GM12878 (cell line): ENCODE measurements around the gene METTL8. TPM values are rescaled to one million over a fixed set of nuclear protein-coding genes. Genes with fewer than 3 reads are reported as not detected.

Experiments
- BHLHE40 ChIP-seq, 2 experiments: fragments of 450-650 bp in 1 of 2; IDR thresholded peaks; 2 replicates each; pipeline ENCODE4 v1.6.1; 2011 to 2017; ENCODE audit warnings: low read depth in 2 of 2, borderline replicate concordance in 1 of 2, improper control_type of control experiment in 1 of 2, low read length in 1 of 2, mild to moderate bottlenecking in 1 of 2
- CHD2 ChIP-seq: IDR thresholded peaks from 2 replicates; pipeline ENCODE4 v1.6.1; 2011; ENCODE audit warnings: low read depth, low read length, improper control_type of control experiment, borderline replicate concordance
- IKZF2 ChIP-seq, 2 experiments: fragments of 450-650 bp; IDR thresholded peaks; 2 replicates each; pipeline ENCODE4 v1.6.1; 2017; ENCODE audit warnings: mild to moderate bottlenecking in 2 of 2, moderate library complexity in 2 of 2
- MYC ChIP-seq: IDR thresholded peaks from 2 replicates; pipeline ENCODE4 v1.6.1; 2011; ENCODE audit warnings: mild to moderate bottlenecking, low read length, moderate library complexity, inconsistent platforms; ENCODE audit not compliant: insufficient read depth, insufficient replicate concordance, insufficient read length, severe bottlenecking
- NFXL1 ChIP-seq: fragments of 450-650 bp; IDR thresholded peaks from 2 replicates; pipeline ENCODE4 v1.6.1; 2017; ENCODE audit warnings: antibody characterized with exemption, mild to moderate bottlenecking, borderline replicate concordance
- NR2C2 ChIP-seq: IDR thresholded peaks from 2 replicates; pipeline ENCODE4 v1.6.1; 2011; ENCODE audit warnings: borderline replicate concordance, low read depth; ENCODE audit not compliant: control insufficient read depth, insufficient read length
- PAX5 ChIP-seq: IDR thresholded peaks from 2 replicates; pipeline ENCODE4 v1.6.1; 2011; ENCODE audit warnings: low read depth, low read length, borderline replicate concordance
- PML ChIP-seq: IDR thresholded peaks from 2 replicates; pipeline ENCODE4 v1.6.1; 2012; ENCODE audit warnings: low read length, inconsistent platforms
- POLR2A ChIP-seq: IDR thresholded peaks from 2 replicates; pipeline ENCODE4 v1.6.1; 2011; ENCODE audit warnings: low read depth, mild to moderate bottlenecking, low read length
- POLR2AphosphoS2 ChIP-seq: IDR thresholded peaks from 2 replicates; pipeline ENCODE4 v1.6.1; 2011; ENCODE audit warnings: low read depth, mild to moderate bottlenecking, low read length, improper control_type of control experiment, moderate library complexity
- POLR2AphosphoS5 ChIP-seq: IDR thresholded peaks from 2 replicates; pipeline ENCODE4 v1.6.1; 2011; ENCODE audit warnings: mild to moderate bottlenecking, low read length, inconsistent platforms
- RBBP5 ChIP-seq: fragments of 200-600 bp; sonication (generic); conservative IDR thresholded peaks from 2 replicates; pipeline ENCODE4 v1.6.1; 2016
- SREBF2 ChIP-seq: IDR thresholded peaks from 2 replicates; pipeline ENCODE4 v1.6.1; 2012; ENCODE audit warnings: mild to moderate bottlenecking, low read length
- TCF12 ChIP-seq: IDR thresholded peaks from 2 replicates; pipeline ENCODE4 v1.6.1; 2011; ENCODE audit warnings: low read depth, mild to moderate bottlenecking, low read length
- polyA plus RNA-seq, 11 experiments: library from polyadenylated mRNA; depleted of rRNA in 4 of 11; unstranded in 6 of 11; stranded (reverse) in 5 of 11; fragments of >200 nt; fragmentation: Nextera tagmentation in 4 of 11; fragmentation: Illumina TruSeq in 1 of 11; extraction: Ambion mirVana in 4 of 11; extraction: Trizol in 1 of 11; gene quantifications; 1 replicate in 1 of 11; 2 replicates in 10 of 11; pipeline versions ENCODE4 v1.2.1 to v1.2.3, GENCODE V29; 2011 to 2016; ENCODE audit warnings: inconsistent platforms in 2 of 11, missing spikeins in 2 of 11, low read depth in 1 of 11
- total RNA-seq, 4 experiments: library from RNA; depleted of rRNA in 3 of 4; stranded (reverse); fragments of >200 nt in 3 of 4; fragmentation: Illumina TruSeq in 1 of 4; extraction: Trizol in 1 of 4; gene quantifications; 2 replicates each; pipeline versions ENCODE4 v1.2.1 to v1.2.3, GENCODE V29; 2013 to 2021
- TF ChIP-seq, protein P1 (sequence below): IDR thresholded peaks from 2 replicates; pipeline ENCODE4 v1.6.1; 2011; ENCODE audit warnings: mild to moderate bottlenecking, low read depth, low read length, moderate library complexity; ENCODE audit not compliant: insufficient replicate concordance
- TF ChIP-seq, protein P2 (sequence below): fragments of 450-650 bp; formaldehyde crosslinking; IDR thresholded peaks from 2 replicates; pipeline ENCODE4 v1.4.0; 2020; ENCODE audit warnings: mild to moderate bottlenecking, moderate library complexity
- TF ChIP-seq, protein P3 (sequence below): fragments of 450-650 bp; IDR thresholded peaks from 2 replicates; pipeline ENCODE4 v1.6.1; 2018; ENCODE audit warnings: borderline replicate concordance, mild to moderate bottlenecking; ENCODE audit not compliant: partially characterized antibody

METTL8 gene
- total and polyA plus RNA-seq, 10 of the 15 experiments (the other 5 are each of a cell fraction or from before 2014, with no cell fraction given): 30.8 to 96.3 (median 51.5) TPM

DNA sequence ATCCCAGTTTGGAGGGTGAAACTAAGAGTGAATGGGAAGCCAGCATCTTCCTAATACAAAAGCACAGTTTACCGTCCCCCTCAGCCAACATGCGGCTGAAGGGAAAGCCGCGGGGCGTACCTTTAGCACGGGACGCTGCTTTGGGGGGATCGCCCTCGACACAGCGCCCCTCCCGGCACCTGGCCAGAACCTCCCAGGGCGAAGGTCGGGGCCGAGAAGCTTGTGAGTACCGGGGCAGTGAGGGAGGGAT, at the start of gene METTL8 (continued):
- peak; percentile 53; the same call in 1 of the 2 replicates for TF ChIP-seq TCF12
- TF ChIP-seq NFXL1: no peak
- TF ChIP-seq, protein P1, sequence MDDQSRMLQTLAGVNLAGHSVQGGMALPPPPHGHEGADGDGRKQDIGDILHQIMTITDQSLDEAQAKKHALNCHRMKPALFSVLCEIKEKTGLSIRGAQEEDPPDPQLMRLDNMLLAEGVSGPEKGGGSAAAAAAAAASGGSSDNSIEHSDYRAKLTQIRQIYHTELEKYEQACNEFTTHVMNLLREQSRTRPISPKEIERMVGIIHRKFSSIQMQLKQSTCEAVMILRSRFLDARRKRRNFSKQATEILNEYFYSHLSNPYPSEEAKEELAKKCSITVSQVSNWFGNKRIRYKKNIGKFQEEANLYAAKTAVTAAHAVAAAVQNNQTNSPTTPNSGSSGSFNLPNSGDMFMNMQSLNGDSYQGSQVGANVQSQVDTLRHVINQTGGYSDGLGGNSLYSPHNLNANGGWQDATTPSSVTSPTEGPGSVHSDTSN: no peak
- TF ChIP-seq PML: peak; percentile 84
- TF ChIP-seq POLR2A: peak; percentile 80
- TF ChIP-seq SREBF2: no peak
- TF ChIP-seq, protein P2, sequence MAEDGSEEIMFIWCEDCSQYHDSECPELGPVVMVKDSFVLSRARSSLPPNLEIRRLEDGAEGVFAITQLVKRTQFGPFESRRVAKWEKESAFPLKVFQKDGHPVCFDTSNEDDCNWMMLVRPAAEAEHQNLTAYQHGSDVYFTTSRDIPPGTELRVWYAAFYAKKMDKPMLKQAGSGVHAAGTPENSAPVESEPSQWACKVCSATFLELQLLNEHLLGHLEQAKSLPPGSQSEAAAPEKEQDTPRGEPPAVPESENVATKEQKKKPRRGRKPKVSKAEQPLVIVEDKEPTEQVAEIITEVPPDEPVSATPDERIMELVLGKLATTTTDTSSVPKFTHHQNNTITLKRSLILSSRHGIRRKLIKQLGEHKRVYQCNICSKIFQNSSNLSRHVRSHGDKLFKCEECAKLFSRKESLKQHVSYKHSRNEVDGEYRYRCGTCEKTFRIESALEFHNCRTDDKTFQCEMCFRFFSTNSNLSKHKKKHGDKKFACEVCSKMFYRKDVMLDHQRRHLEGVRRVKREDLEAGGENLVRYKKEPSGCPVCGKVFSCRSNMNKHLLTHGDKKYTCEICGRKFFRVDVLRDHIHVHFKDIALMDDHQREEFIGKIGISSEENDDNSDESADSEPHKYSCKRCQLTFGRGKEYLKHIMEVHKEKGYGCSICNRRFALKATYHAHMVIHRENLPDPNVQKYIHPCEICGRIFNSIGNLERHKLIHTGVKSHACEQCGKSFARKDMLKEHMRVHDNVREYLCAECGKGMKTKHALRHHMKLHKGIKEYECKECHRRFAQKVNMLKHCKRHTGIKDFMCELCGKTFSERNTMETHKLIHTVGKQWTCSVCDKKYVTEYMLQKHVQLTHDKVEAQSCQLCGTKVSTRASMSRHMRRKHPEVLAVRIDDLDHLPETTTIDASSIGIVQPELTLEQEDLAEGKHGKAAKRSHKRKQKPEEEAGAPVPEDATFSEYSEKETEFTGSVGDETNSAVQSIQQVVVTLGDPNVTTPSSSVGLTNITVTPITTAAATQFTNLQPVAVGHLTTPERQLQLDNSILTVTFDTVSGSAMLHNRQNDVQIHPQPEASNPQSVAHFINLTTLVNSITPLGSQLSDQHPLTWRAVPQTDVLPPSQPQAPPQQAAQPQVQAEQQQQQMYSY: no peak
- TF ChIP-seq, protein P3, sequence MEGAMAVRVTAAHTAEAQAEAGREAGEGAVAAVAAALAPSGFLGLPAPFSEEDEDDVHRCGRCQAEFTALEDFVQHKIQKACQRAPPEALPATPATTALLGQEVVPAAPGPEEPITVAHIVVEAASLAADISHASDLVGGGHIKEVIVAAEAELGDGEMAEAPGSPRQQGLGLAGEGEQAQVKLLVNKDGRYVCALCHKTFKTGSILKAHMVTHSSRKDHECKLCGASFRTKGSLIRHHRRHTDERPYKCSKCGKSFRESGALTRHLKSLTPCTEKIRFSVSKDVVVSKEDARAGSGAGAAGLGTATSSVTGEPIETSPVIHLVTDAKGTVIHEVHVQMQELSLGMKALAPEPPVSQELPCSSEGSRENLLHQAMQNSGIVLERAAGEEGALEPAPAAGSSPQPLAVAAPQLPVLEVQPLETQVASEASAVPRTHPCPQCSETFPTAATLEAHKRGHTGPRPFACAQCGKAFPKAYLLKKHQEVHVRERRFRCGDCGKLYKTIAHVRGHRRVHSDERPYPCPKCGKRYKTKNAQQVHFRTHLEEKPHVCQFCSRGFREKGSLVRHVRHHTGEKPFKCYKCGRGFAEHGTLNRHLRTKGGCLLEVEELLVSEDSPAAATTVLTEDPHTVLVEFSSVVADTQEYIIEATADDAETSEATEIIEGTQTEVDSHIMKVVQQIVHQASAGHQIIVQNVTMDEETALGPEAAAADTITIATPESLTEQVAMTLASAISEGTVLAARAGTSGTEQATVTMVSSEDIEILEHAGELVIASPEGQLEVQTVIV: no peak
- peak in 1 of 2 experiments; percentile 88; a peak in 2 of 4 replicates for TF ChIP-seq BHLHE40 (IDR thresholded peaks at IDR 0.05; ENCODE audit: borderline replicate concordance in 1 of 2, low read depth in 2 of 2, low read length in 1 of 2)
- TF ChIP-seq IKZF2 (IDR thresholded peaks at IDR 0.05): 0 out of 4 replicates have a peak, but pooled peaks of 1 of the 2 experiments have one; percentile 24
- TF ChIP-seq POLR2AphosphoS2: peak; percentile 77
- TF ChIP-seq CHD2: no peak
- TF ChIP-seq NR2C2: no peak
- peak; percentile 80; the same call in 1 of the 2 replicates for TF ChIP-seq POLR2AphosphoS5
- no peak for TF ChIP-seq PAX5
- TF ChIP-seq MYC: peak; percentile 25
- no peak for TF ChIP-seq RBBP5
